ENCODE measurements around the gene LRRIQ4.

DNA sequence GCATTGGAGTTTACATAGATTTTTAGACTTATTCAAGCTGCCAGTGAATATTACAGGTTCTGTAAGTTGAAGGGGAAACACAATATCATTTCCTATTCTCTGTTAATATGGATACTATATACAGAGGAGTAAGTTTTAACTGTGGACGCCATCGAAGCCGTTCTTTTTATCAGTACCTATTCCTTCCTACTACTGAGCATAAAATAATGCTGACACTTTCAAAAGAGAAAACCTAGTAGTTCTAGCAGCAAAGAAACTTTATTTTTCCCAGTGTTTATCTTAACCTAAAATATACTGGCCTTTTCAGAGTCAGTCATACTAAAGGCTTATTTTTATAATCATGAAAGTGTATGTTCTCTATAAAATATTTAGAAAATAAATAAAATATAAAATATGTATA, 42.8 kb downstream of the LRRIQ4 start:
- TF ChIP-seq, protein P1, sequence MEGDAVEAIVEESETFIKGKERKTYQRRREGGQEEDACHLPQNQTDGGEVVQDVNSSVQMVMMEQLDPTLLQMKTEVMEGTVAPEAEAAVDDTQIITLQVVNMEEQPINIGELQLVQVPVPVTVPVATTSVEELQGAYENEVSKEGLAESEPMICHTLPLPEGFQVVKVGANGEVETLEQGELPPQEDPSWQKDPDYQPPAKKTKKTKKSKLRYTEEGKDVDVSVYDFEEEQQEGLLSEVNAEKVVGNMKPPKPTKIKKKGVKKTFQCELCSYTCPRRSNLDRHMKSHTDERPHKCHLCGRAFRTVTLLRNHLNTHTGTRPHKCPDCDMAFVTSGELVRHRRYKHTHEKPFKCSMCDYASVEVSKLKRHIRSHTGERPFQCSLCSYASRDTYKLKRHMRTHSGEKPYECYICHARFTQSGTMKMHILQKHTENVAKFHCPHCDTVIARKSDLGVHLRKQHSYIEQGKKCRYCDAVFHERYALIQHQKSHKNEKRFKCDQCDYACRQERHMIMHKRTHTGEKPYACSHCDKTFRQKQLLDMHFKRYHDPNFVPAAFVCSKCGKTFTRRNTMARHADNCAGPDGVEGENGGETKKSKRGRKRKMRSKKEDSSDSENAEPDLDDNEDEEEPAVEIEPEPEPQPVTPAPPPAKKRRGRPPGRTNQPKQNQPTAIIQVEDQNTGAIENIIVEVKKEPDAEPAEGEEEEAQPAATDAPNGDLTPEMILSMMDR (IDR thresholded peaks at IDR 0.05; ENCODE audit: insufficient read depth, low read length, poor library complexity, severe bottlenecking) = no peak
- no peak for TF ChIP-seq EZH2phosphoT487 (conservative IDR thresholded peaks at IDR 0.05; ENCODE audit: low read length)
